GM21717 (cell line): Measurements from ENCODE around the gene CAPG.
"Not testable (repeated sequence)": the region's sequence is repeated elsewhere in the genome, so short reads cannot be mapped to it uniquely, and the experiment has no call there.

Experiments used
- ATAC-seq: cut with Tn5 transposase; IDR thresholded peaks from one replicate; pipeline ENCODE4 v1.9.1; 2021; ENCODE audit warnings: mild to moderate bottlenecking, moderate library complexity; ENCODE audit not compliant: unreplicated experiment

The CAPG gene

GRCh38 chr2:85409845-85410583 is at the start of gene CAPG:
Gene CAPG, minus strand, starts transcription at chr2:85410366. Its CDS starts 8,221 bp downstream, at chr2:85402145.
- peak; percentile 74 for ATAC-seq

- ATAC-seq, result no peak
Measured at GRCh38 chr2:85459771-85460170, 49.6 kb upstream of the CAPG start.

- ATAC-seq, result no peak
Measured at GRCh38 chr2:85458601-85459563, 48.7 kb upstream of the CAPG start.

GRCh38 chr2:85457877-85458316 is 47.7 kb upstream of the CAPG start:
- no peak for ATAC-seq

GRCh38 chr2:85457043-85457442 is 46.9 kb upstream of the CAPG start:
- no peak for ATAC-seq

GRCh38 chr2:85455552-85456090 is 45.5 kb upstream of the CAPG start:
- no peak for ATAC-seq

GRCh38 chr2:85453571-85453970 is 43.4 kb upstream of the CAPG start:
- ATAC-seq, result no peak

- no peak for ATAC-seq
Measured at GRCh38 chr2:85452237-85452636, 42.1 kb upstream of the CAPG start.

GRCh38 chr2:85449214-85449588 is 39.0 kb upstream of the CAPG start:
- no peak for ATAC-seq

GRCh38 chr2:85448461-85449213 is 38.5 kb upstream of the CAPG start:
- ATAC-seq, result no peak

- ATAC-seq, result no peak
Measured at GRCh38 chr2:85447222-85447585, 37.0 kb upstream of the CAPG start.

GRCh38 chr2:85446296-85447221 is 36.4 kb upstream of the CAPG start:
- no peak for ATAC-seq

GRCh38 chr2:85445316-85446295 is 35.4 kb upstream of the CAPG start:
- no peak for ATAC-seq

- ATAC-seq, result no peak
Measured at GRCh38 chr2:85444629-85445172, 34.5 kb upstream of the CAPG start.

GRCh38 chr2:85441864-85442263 is 31.7 kb upstream of the CAPG start:
- ATAC-seq, result no peak

GRCh38 chr2:85440729-85441128 is 30.6 kb upstream of the CAPG start:
- ATAC-seq, result no peak

GRCh38 chr2:85439986-85440385 is 29.8 kb upstream of the CAPG start:
- no peak for ATAC-seq

- ATAC-seq, result not testable (repeated sequence)
Measured at GRCh38 chr2:85439569-85439968, 29.4 kb upstream of the CAPG start.
